ENCODE results near the gene PRSS36. TPM values are rescaled to one million over a fixed set of nuclear protein-coding genes. Genes with fewer than 3 reads are reported as not detected.

PRSS36 gene
- total RNA-seq, 4 donors from 2014 or later, result 0.17 to 15.3 (median 3.7) TPM

- Histone ChIP-seq H3K4me3 (no peak overlapping the region), H3K9me3 (no peaks in the 10 kb centered on the region), H3K27ac (peak overlapping the region in 2 of 4 donors; percentile 44 to 62), H3K27me3 (no peaks in the 10 kb centered on the region), H3K4me1 (peaks cover 0 to 58% (median 10%) of the 10 kb centered on the region in 3 donors), H3K36me3 (peaks cover 0 to 43% of the 10 kb centered on the region in 2 donors)
- no CpG with 5 or more reads among the region's 2 CpGs for WGBS, 2 donors (ENCODE audit: low coverage in 1 of 2)
- ATAC-seq, result no peak
- TF ChIP-seq POLR2AphosphoS5 (IDR thresholded peaks at IDR 0.05) (no peak), EP300 (IDR thresholded peaks at IDR 0.05) (no peak), CTCF (IDR thresholded peaks at IDR 0.05) (no peak), POLR2A (IDR thresholded peaks at IDR 0.05) (no peak)
Measured at GRCh38 chr16:31112711-31113110, 37.2 kb downstream of the PRSS36 start.

GRCh38 chr16:31111881-31112466, 37.9 kb downstream of the PRSS36 start:
- TF ChIP-seq POLR2AphosphoS5 (IDR thresholded peaks at IDR 0.05) (no peak), POLR2A (IDR thresholded peaks at IDR 0.05) (no peak), EP300 (IDR thresholded peaks at IDR 0.05) (no peak), CTCF (IDR thresholded peaks at IDR 0.05) (no peak)
- no peaks in the 10 kb centered on the region for H3K27me3 ChIP-seq
- ATAC-seq, result no peak
- H3K27ac ChIP-seq, result no peak overlapping the region
- no peaks in the 10 kb centered on the region for H3K9me3 ChIP-seq
- no peak overlapping the region for H3K4me3 ChIP-seq
- H3K4me1 ChIP-seq, result peaks cover 0 to 61% (median 9%) of the 10 kb centered on the region in 3 donors
- no CpG with 5 or more reads among the region's 23 CpGs for WGBS, 2 donors (ENCODE audit: low coverage in 1 of 2)
- H3K36me3 ChIP-seq, result peaks cover 0 to 43% of the 10 kb centered on the region in 2 donors

GRCh38 chr16:31110106-31111034, 39.5 kb downstream of the PRSS36 start:
- Histone ChIP-seq H3K27me3 (no peaks in the 10 kb centered on the region), H3K27ac (no peak overlapping the region), H3K4me1 (peaks cover 0 to 63% (median 10%) of the 10 kb centered on the region in 3 donors), H3K9me3 (no peaks in the 10 kb centered on the region), H3K36me3 (peaks cover 0 to 43% of the 10 kb centered on the region in 2 donors), H3K4me3 (no peak overlapping the region)
- 92% methylated on average over 7 of the region's 26 CpGs; no CpG with 5 or more reads in 1 of the 2 donors for WGBS, 2 donors (ENCODE audit: low coverage in 1 of 2)
- no peak for TF ChIP-seq POLR2A (IDR thresholded peaks at IDR 0.05)
- no peak for TF ChIP-seq POLR2AphosphoS5 (IDR thresholded peaks at IDR 0.05)
- no peak for TF ChIP-seq CTCF (IDR thresholded peaks at IDR 0.05)
- no peak for TF ChIP-seq EP300 (IDR thresholded peaks at IDR 0.05)
- ATAC-seq, result no peak

- Histone ChIP-seq H3K9me3 (no peaks in the 10 kb centered on the region), H3K36me3 (peaks cover 0 to 43% of the 10 kb centered on the region in 2 donors), H3K4me3 (peak overlapping the region in 1 of 2 donors; percentile 99), H3K4me1 (peaks cover 0 to 65% (median 10%) of the 10 kb centered on the region in 3 donors), H3K27me3 (no peaks in the 10 kb centered on the region), H3K27ac (peak overlapping the region in 1 of 4 donors; percentile 94)
- WGBS, 2 donors (ENCODE audit: low coverage in 1 of 2), result 72% methylated on average over 2 of the region's 12 CpGs; no CpG with 5 or more reads in 1 of the 2 donors
- ATAC-seq, result no peak
- no peak for TF ChIP-seq POLR2A (IDR thresholded peaks at IDR 0.05)
- TF ChIP-seq POLR2AphosphoS5 (IDR thresholded peaks at IDR 0.05), result no peak
- TF ChIP-seq CTCF (IDR thresholded peaks at IDR 0.05), result no peak
- no peak for TF ChIP-seq EP300 (IDR thresholded peaks at IDR 0.05)
Measured at GRCh38 chr16:31109622-31110021, 40.2 kb downstream of the PRSS36 start.
